Activated T-cell treated with anti-CD3 and anti-CD28 coated beads, Interleukin-2, amount 50 U/mL, for 72 hours (primary cell): ENCODE data around the gene DDIT4. TPM values are rescaled to one million over a fixed set of nuclear protein-coding genes. Genes with fewer than 3 reads are reported as not detected.

Experiments used
- ATAC-seq, 2 donors: fragments of 150-1000 bp; cut with Tn5 transposase; replicated peaks in 1 of 2; 2 replicates each; pipeline ENCODE4 v1.10.0; 2021; ENCODE audit warnings: moderate library complexity in 2 of 2, mild to moderate bottlenecking in 1 of 2
- DNase-seq, 2 donors: peaks; one replicate each; pipeline ENCODE4 v3.0.0; 2021 to 2022; ENCODE audit warnings: mixed read lengths in 1 of 2
- H3K27ac Mint-ChIP-seq: one replicate; pipeline ENCODE4 v1.8.0; 2022; ENCODE audit warnings: mild to moderate bottlenecking, moderate library complexity, mixed read lengths
- H3K27me3 Mint-ChIP-seq: one replicate; pipeline ENCODE4 v1.8.0; 2022; ENCODE audit warnings: low read depth, mixed read lengths
- H3K36me3 Mint-ChIP-seq, 2 donors: one replicate each; pipeline ENCODE4 v1.8.0; 2022; ENCODE audit warnings: mixed read lengths in 2 of 2, mild to moderate bottlenecking in 1 of 2; ENCODE audit not compliant: insufficient read depth in 2 of 2
- H3K4me1 Mint-ChIP-seq: one replicate; pipeline ENCODE4 v1.8.0; 2022; ENCODE audit warnings: low read depth, mixed read lengths
- H3K4me3 Mint-ChIP-seq, 2 donors: one replicate each; pipeline ENCODE4 v1.8.0; 2022; ENCODE audit warnings: mild to moderate bottlenecking in 2 of 2, mixed read lengths in 2 of 2, moderate library complexity in 2 of 2
- H3K9me3 Mint-ChIP-seq, 2 donors: one replicate each; pipeline ENCODE4 v1.8.0; 2022; ENCODE audit warnings: mixed read lengths in 2 of 2
- total RNA-seq, 2 donors: library from RNA; stranded (reverse); gene quantifications; one replicate each; pipeline ENCODE4 v1.2.3, GENCODE V29; 2022

The DDIT4 gene
- total RNA-seq, 2 donors from 2014 or later: 1,119 to 1,202 TPM

DNA sequence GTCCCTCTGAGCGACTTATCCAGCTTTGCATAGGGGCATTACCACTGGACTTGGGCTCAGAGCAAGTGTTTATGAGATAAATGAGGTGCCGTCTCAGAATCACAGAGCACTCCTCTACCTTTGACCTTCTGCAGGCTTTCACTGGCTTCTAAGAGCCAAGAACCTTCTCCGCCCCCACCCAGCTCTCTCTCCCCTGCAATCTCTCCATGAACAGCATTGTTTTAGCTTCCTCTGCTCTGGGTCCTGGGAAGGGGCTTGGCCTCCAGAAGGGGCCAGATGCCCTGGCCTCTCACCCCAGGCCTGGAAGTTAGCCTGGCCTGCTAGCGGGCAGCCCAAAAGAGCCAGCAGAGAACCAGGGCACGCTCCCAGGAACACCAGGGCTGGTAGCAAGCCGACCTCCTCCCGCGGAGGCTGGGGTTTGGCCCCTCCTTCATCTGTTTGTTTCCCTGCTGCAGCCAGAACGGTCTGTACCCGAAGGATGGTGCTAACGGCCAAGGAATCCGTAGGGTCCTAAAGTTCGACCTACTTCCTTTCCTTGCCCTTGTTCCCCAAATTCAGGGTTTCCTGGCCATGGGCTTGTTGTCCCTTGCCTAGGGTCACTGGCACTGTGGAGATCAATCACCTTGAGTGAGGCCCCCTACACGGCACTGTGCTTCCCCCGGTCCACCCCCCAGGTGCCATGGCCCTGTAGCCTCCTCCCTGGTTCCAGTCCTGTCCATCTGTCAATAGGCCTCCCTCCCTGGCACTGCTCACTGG lies 18.7 kb upstream of the DDIT4 start:
- Mint-ChIP-seq H3K4me3 (peak overlapping the region; percentile 85 to 91), H3K27me3 (no peaks in the 10 kb centered on the region), H3K4me1 (peaks cover 87% of the 10 kb centered on the region), H3K27ac (peak overlapping the region; percentile 29), H3K9me3 (no peaks in the 10 kb centered on the region), H3K36me3 (no peaks in the 10 kb centered on the region)
- DNase-seq: peak; percentile 44 to 63
- peak; percentile 66 to 76 for ATAC-seq

GRCh38 chr10:72255977-72256729 lies 17.6 kb upstream of the DDIT4 start:
- peak overlapping the region; percentile 15 to 38 for H3K4me3 Mint-ChIP-seq

DNA sequence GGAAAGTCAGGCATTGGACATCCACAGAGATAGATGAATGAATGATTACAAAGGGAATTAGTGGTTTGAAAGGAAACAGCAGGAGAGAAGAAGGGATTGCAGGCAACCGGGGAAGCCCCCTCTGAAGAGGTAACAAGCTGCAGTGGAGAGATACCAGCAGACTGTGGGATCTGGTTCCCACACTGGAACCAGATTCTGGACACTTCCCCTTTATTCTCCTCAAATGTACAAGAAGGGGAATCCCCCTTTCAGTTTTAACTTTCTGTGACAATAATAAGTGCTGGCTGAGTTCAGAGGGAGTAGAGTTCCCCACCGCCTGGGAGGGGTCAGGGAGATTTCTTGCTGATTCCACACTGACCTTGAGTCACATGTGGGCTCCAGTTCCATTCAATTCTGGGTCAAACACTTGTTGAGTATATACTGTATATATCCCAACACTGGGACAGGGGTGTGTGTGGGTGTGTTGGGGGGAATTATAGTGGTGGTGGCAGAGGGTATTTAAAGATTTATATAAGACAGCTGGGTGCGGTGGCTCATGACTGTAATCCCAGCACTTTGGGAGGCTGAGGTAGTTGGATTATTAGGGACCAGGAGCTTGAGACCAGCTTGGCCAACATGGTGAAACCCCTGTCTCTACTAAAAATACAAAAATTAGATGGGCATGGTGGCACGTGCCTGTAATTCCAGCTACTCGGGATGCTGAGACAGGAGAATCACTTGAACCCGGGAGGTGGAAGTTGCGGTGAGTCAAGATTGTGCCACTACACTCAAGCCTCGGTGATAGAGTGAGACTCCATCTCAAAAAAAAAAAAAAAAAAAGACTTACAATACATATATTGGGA lies 16.5 kb upstream of the DDIT4 start:
- Mint-ChIP-seq H3K4me1 (peaks cover 88% of the 10 kb centered on the region), H3K36me3 (no peaks in the 10 kb centered on the region), H3K27ac (no peak overlapping the region), H3K27me3 (no peaks in the 10 kb centered on the region), H3K4me3 (peak overlapping the region; percentile 10 to 15), H3K9me3 (no peaks in the 10 kb centered on the region)
- no peak for ATAC-seq
- no peak for DNase-seq

More at GRCh38 chr10:72255977-72256729, 17.6 kb upstream of the DDIT4 start:
- H3K36me3 Mint-ChIP-seq: no peaks in the 10 kb centered on the region
- H3K9me3 Mint-ChIP-seq: no peaks in the 10 kb centered on the region
- peak overlapping the region; percentile 19 for H3K27ac Mint-ChIP-seq
- H3K27me3 Mint-ChIP-seq: no peaks in the 10 kb centered on the region
- DNase-seq (no peak), ATAC-seq (no peak)
- H3K4me1 Mint-ChIP-seq: peaks cover 86% of the 10 kb centered on the region

DNA sequence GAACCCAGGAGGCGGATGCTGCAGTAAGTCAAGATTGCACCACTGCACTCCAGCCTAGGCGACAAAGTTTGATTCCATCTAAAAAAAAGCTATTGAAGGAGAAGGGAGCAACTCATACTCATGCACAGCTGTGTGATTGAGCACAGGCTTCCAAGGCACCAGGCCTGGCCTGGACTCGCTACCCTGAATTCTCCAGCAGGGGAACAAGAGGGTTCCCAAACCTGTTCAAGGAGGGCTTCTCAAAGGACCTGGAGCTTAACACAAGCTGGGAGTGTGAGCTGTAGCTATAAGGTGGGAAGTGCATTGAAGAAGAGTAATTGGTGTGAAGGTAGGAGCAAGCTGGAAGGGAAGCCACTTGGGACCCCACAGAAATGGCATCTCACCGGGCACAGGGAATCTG lies 15.1 kb upstream of the DDIT4 start:
- no peak for ATAC-seq
- no peaks in the 10 kb centered on the region for H3K27me3 Mint-ChIP-seq
- peaks cover 85% of the 10 kb centered on the region for H3K4me1 Mint-ChIP-seq
- H3K4me3 Mint-ChIP-seq: peak overlapping the region; percentile 19 to 39
- H3K36me3 Mint-ChIP-seq: no peaks in the 10 kb centered on the region
- H3K27ac Mint-ChIP-seq: peak overlapping the region; percentile 79
- DNase-seq: no peak
- no peaks in the 10 kb centered on the region for H3K9me3 Mint-ChIP-seq

- H3K36me3 Mint-ChIP-seq: peaks cover 0 to 1% of the 10 kb centered on the region in 2 donors
- H3K27ac Mint-ChIP-seq: peak overlapping the region; percentile 95
- H3K27me3 Mint-ChIP-seq: no peaks in the 10 kb centered on the region
- ATAC-seq (no peak), DNase-seq (peak in 1 of 2 donors; percentile 30)
- peaks cover 86% of the 10 kb centered on the region for H3K4me1 Mint-ChIP-seq
- H3K9me3 Mint-ChIP-seq: no peaks in the 10 kb centered on the region
- peak overlapping the region; percentile 91 to 95 for H3K4me3 Mint-ChIP-seq
These were observed 14.1 kb upstream of the DDIT4 start for GRCh38 chr10:72259491-72260238.

- ATAC-seq (peak; percentile 77 to 83), DNase-seq (peak; percentile 94 to 95)
- Mint-ChIP-seq H3K4me1 (peaks cover 83% of the 10 kb centered on the region), H3K27ac (peak overlapping the region; percentile 95), H3K9me3 (no peaks in the 10 kb centered on the region), H3K4me3 (peak overlapping the region; percentile 91 to 95), H3K36me3 (peaks cover 0 to 1% of the 10 kb centered on the region in 2 donors), H3K27me3 (no peaks in the 10 kb centered on the region)
These were observed 13.3 kb upstream of the DDIT4 start for GRCh38 chr10:72260239-72260975.

GRCh38 chr10:72260976-72261783 lies 12.5 kb upstream of the DDIT4 start:
- Mint-ChIP-seq H3K27ac (peak overlapping the region; percentile 95), H3K4me1 (peaks cover 77% of the 10 kb centered on the region), H3K4me3 (peak overlapping the region; percentile 91 to 95)

GRCh38 chr10:72261784-72262404 lies 11.8 kb upstream of the DDIT4 start:
- Mint-ChIP-seq H3K4me3 (peak overlapping the region; percentile 91 to 95), H3K4me1 (peaks cover 70% of the 10 kb centered on the region), H3K27me3 (no peaks in the 10 kb centered on the region), H3K36me3 (peaks cover 0 to 1% of the 10 kb centered on the region in 2 donors), H3K9me3 (no peaks in the 10 kb centered on the region), H3K27ac (peak overlapping the region; percentile 95)
- DNase-seq (no peak), ATAC-seq (peak; percentile 39 to 44)

More at GRCh38 chr10:72260976-72261783, 12.5 kb upstream of the DDIT4 start:
- no peaks in the 10 kb centered on the region for H3K9me3 Mint-ChIP-seq
- DNase-seq: peak; percentile 84 to 89
- peak; percentile 67 for ATAC-seq
- H3K27me3 Mint-ChIP-seq: no peaks in the 10 kb centered on the region
- H3K36me3 Mint-ChIP-seq: peaks cover 0 to 1% of the 10 kb centered on the region in 2 donors

GRCh38 chr10:72263613-72264241 lies 10.0 kb upstream of the DDIT4 start:
- ATAC-seq: no peak
- H3K27me3 Mint-ChIP-seq: no peaks in the 10 kb centered on the region
- H3K27ac Mint-ChIP-seq: peak overlapping the region; percentile 81
- no peak for DNase-seq
- H3K4me3 Mint-ChIP-seq: peak overlapping the region; percentile 53 to 75
- H3K9me3 Mint-ChIP-seq: no peaks in the 10 kb centered on the region
- peaks cover 59% of the 10 kb centered on the region for H3K4me1 Mint-ChIP-seq
- peaks cover 0 to 1% of the 10 kb centered on the region in 2 donors for H3K36me3 Mint-ChIP-seq

DNA sequence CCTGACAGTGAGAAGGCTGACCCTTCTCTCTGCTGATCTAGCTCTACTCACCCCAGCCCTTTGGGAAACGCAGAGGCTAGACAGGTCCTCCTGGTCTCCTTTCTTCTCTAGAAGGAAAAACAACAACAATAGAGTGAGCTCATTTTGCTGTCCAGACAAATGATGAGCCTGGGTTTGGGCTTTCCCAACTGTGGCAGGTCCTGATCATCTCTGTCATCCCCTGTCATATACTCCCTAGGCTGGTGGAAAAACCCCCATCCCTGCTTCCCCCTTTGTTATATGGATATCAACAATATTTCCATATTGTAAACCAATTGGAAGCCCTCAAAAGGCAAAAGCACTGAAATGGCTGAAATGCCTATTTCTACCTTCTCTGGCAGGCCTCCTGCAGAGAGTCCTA lies 9.2 kb upstream of the DDIT4 start:
- Mint-ChIP-seq H3K27ac (no peak overlapping the region), H3K4me1 (peaks cover 51% of the 10 kb centered on the region), H3K4me3 (no peak overlapping the region), H3K27me3 (no peaks in the 10 kb centered on the region), H3K36me3 (peaks cover 0 to 1% of the 10 kb centered on the region in 2 donors), H3K9me3 (no peaks in the 10 kb centered on the region)
- DNase-seq: no peak
- no peak for ATAC-seq
